ENCODE data around the gene SOCS6. TPM values are rescaled to one million over a fixed set of nuclear protein-coding genes. Genes with fewer than 3 reads are reported as not detected.
A peak's percentile ranks its signal among the peaks of the same experiment; 100 is the strongest.

The SOCS6 gene
- total and polyA plus RNA-seq, 2 of the 13 experiments (the other 11 are each of a cell fraction or from before 2014, with no cell fraction given), result 18.6 to 38.3 TPM

GRCh38 chr18:70260683-70261082 lies 28.2 kb upstream of the SOCS6 start:
- Histone ChIP-seq H3K9ac (ENCODE audit: insufficient read depth, low read depth, low read length) (no peak overlapping the region), H2AFZ (ENCODE audit: low read length) (no peak overlapping the region), H3K4me1 (ENCODE audit: insufficient read depth, low read length) (peaks cover 11% of the 10 kb centered on the region; the same call in 1 of the 2 replicates), H3K9me3 (ENCODE audit: low read length) (no peaks in the 10 kb centered on the region), H3K79me2 (ENCODE audit: insufficient read depth, low read length) (no peaks in the 10 kb centered on the region), H4K20me1 (ENCODE audit: insufficient read depth, low read length) (no peaks in the 10 kb centered on the region), H3K4me2 (ENCODE audit: low read depth, low read length) (peak overlapping the region; percentile 56), H3K27me3 (ENCODE audit: control insufficient read depth in 1 of 2, insufficient read depth in 2 of 2, low read length in 2 of 2) (0 out of 5 replicates have a peak, but pooled peaks cover 0 to 6% of the 10 kb centered on the region in 2 experiments), H3K27ac (ENCODE audit: extremely low read length, insufficient read depth, low read length) (no peak overlapping the region), H3K36me3 (replicated peaks in 1 of 2; ENCODE audit: control insufficient read depth in 1 of 2, insufficient read depth in 2 of 2, low read length in 2 of 2) (no peaks in the 10 kb centered on the region), H3K4me3 (replicated peaks in 1 of 3; ENCODE audit: insufficient read depth in 1 of 3, low read depth in 2 of 3, low read length in 3 of 3) (peak overlapping the region in 1 of 3 experiments; percentile 22; a peak in 1 of 6 replicates)
- no peak for TF ChIP-seq FOSL1 (CRISPR knock-in tag; IDR thresholded peaks at IDR 0.05; ENCODE audit: borderline replicate concordance)
- ChIA-PET POLR2A (no interaction called here), CTCF (ENCODE audit: low intra/inter-chr PET ratio, low total read pairs) (no interaction called here)
- WGBS (ENCODE audit: low lambda C conversion rate), result 13% methylated on average over 4 of the region's 6 CpGs
- in situ Hi-C loops (cut with HindIII; ENCODE audit: extremely low pct_ligation_motif_present, low pct_unique_long_range_greater_than_20kb) (no loop called here), intact Hi-C loops (cut with micrococcal nuclease; ENCODE audit: unreplicated experiment) (no loop called here)
- ATAC-seq, result peak; percentile 57
- no TSS peak for BruUV-seq (replicated peaks)
- no peak for FAIRE-seq
- no peak for DNase-seq (ENCODE audit: low spot score)

GRCh38 chr18:70261141-70261788 lies 27.6 kb upstream of the SOCS6 start:
- no peaks in the 10 kb centered on the region for H3K36me3 ChIP-seq (replicated peaks in 1 of 2; ENCODE audit: control insufficient read depth in 1 of 2, insufficient read depth in 2 of 2, low read length in 2 of 2)
- BruUV-seq (replicated peaks), result no TSS peak
- ChIA-PET POLR2A (no interaction called here), CTCF (ENCODE audit: low intra/inter-chr PET ratio, low total read pairs) (no interaction called here)
- H3K79me2 ChIP-seq (ENCODE audit: insufficient read depth, low read length), result no peaks in the 10 kb centered on the region
- no peaks in the 10 kb centered on the region for H3K9me3 ChIP-seq (ENCODE audit: low read length)
- H3K27me3 ChIP-seq (ENCODE audit: control insufficient read depth in 1 of 2, insufficient read depth in 2 of 2, low read length in 2 of 2), result 0 out of 5 replicates have a peak, but pooled peaks cover 0 to 6% of the 10 kb centered on the region in 2 experiments
- H3K4me1 ChIP-seq (ENCODE audit: insufficient read depth, low read length), result peaks cover 11% of the 10 kb centered on the region; the same call in 1 of the 2 replicates
- no peak for ATAC-seq
- H4K20me1 ChIP-seq (ENCODE audit: insufficient read depth, low read length), result no peaks in the 10 kb centered on the region
- FAIRE-seq, result no peak
- intact Hi-C loops (cut with micrococcal nuclease; ENCODE audit: unreplicated experiment) (no loop called here), in situ Hi-C loops (cut with HindIII; ENCODE audit: extremely low pct_ligation_motif_present, low pct_unique_long_range_greater_than_20kb) (no loop called here)
- no peak for DNase-seq (ENCODE audit: low spot score)
- no peak overlapping the region for H3K9ac ChIP-seq (ENCODE audit: insufficient read depth, low read depth, low read length)
- H2AFZ ChIP-seq (ENCODE audit: low read length), result no peak overlapping the region
- no peak overlapping the region for H3K4me3 ChIP-seq (replicated peaks in 1 of 3; ENCODE audit: insufficient read depth in 1 of 3, low read depth in 2 of 3, low read length in 3 of 3)
- H3K4me2 ChIP-seq (ENCODE audit: low read depth, low read length), result peak overlapping the region; percentile 56
- WGBS (ENCODE audit: low lambda C conversion rate), result 46% methylated on average over 8 of the region's 9 CpGs
- H3K27ac ChIP-seq (ENCODE audit: extremely low read length, insufficient read depth, low read length), result no peak overlapping the region
- TF ChIP-seq JUN (CRISPR knock-in tag; IDR thresholded peaks at IDR 0.05), result no peak
- TF ChIP-seq THRA (CRISPR knock-in tag; IDR thresholded peaks at IDR 0.05; ENCODE audit: borderline replicate concordance), result no peak
- TF ChIP-seq NCOA1 (CRISPR knock-in tag; IDR thresholded peaks at IDR 0.05), result no peak
- TF ChIP-seq IKZF4 (CRISPR knock-in tag; IDR thresholded peaks at IDR 0.05; ENCODE audit: borderline replicate concordance, low read depth, not compliant biosample characterization), result no peak
- TF ChIP-seq MLX (CRISPR knock-in tag; IDR thresholded peaks at IDR 0.05), result no peak
- no peak for TF ChIP-seq ZBTB21 (CRISPR knock-in tag; IDR thresholded peaks at IDR 0.05)
- TF ChIP-seq ZNF552 (CRISPR knock-in tag; IDR thresholded peaks at IDR 0.05; ENCODE audit: borderline replicate concordance), result no peak
- no peak for TF ChIP-seq FIP1L1 (IDR thresholded peaks at IDR 0.05; ENCODE audit: borderline replicate concordance, insufficient read depth, low read depth, low read length)
- no peak for TF ChIP-seq ELK4 (CRISPR knock-in tag; IDR thresholded peaks at IDR 0.05; ENCODE audit: borderline replicate concordance)

Measured in HepG2 (cell line).